GM20431 (cell line): ENCODE results near the gene WDR38.

ENCODE experiments used
- in situ Hi-C: fragments of 300-500 bp; cut with MseI, MboI; formaldehyde crosslinking; loops from one replicate; pipeline ENCODE4 v1.15.0; 2020; ENCODE audit warnings: low sequenced_read_pairs; ENCODE audit not compliant: unreplicated experiment

WDR38 gene

DNA sequence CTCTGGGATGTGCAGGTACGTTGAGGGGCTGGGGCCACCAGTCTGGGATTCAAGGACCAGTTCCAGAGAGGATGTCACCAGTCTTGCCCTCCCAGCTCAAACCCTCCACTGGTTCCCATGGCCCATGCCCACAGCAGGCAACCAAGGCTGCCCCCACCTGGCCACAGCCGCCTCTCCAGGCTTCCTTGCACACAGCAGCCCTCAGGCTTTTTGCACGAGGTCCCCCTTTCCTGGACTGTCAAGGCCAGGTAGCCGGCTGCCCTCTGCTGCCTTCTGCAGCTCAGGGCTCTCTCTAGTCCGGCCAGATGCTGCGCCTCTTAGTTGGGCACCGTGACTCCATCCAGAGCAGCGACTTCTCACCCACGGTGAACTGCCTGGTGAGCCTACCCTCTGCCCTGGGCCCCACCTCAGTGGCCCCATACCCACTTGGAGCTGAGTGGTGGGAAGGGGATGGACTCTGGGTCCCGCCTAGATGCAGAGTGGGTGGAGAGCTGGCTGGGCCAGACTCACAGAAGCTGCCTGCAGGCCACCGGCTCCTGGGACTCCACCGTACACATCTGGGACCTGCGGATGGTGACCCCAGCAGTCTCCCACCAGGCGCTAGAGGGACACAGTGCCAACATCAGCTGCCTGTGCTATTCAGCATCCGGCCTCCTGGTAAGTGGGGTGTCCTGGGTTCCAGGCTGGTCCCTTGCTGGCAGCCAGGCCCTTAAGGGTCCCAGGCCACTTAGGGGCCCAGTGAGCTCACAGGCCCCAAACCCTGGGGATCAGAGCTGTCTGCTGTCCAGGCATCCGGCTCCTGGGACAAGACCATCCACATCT, 2.9 kb downstream of the WDR38 start:
- in situ Hi-C loops: loop anchor here (5.0 kb wide), 1 partner anchor 84 kb away; the partner anchor contains the start of gene NR6A1

DNA sequence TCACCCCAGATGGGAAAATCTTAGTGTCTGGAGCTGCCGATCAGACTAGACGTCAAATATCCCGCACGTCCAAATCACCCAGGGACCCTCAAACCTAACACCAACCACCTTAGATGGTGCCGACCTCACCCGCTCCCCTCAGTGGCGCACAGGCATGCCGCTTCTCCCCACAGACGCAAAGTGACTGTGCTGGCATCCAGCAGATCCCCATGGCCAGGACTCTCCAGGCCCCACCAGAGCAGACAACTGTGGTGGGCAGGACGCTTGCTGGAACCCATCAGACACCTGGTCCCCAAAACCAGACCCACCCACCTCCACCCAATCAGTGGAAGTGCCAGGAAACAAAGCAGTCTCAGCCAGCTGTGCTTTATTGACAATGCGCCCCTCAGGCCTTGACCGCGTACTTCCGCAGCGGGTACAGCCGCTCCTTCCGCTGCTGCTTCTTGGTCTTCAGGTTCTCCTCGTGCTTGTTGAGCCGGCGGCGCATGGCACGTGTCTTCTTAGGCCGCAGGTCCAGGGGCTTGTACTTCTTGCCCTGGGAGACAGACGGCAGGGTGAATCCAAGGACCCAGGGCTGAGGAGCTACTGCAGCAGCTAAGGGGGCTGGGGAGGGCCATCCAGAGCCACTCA, 4.4 kb downstream of the WDR38 start:
- in situ Hi-C loops: loop anchor here (5.0 kb wide), 1 partner anchor 85 kb away; the partner anchor contains the start of gene NR6A1

DNA sequence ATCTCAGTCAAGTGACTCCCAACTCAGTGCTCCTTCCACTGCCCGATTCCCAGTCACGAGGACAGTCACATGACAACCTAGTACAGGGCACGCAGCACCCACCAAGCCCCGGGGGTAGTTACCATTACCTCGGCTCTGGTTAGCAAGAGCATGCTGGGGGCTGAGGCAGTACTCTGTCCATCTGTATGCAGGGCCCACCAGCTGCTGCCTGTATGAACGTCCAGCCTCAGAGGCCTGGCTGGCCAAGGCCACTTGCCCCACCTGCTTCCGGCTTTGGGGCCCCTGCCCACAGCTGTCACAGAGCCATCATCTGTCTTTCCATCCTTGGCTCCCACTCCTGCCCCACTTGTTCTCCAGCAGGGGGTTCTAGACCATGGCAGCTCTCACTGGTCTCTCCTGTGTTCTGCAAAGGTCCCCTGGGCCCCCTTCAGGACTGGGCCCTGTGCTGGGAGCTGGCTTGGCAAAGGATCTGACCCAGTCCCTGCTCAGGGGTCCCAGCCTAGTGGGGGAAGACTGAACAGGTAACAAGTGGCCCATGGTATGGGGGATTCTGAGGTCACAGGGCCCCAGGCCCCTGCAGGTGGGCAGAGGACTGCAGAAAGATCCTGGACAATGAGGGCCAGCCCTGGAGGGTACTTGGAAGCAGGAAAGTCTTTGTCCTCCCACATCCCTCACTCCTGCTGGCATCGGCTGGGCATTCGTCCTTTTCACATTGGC, 5.2 kb downstream of the WDR38 start:
- in situ Hi-C loops: loop anchor here (5.0 kb wide), 1 partner anchor 86 kb away; the partner anchor contains the start of gene NR6A1

DNA sequence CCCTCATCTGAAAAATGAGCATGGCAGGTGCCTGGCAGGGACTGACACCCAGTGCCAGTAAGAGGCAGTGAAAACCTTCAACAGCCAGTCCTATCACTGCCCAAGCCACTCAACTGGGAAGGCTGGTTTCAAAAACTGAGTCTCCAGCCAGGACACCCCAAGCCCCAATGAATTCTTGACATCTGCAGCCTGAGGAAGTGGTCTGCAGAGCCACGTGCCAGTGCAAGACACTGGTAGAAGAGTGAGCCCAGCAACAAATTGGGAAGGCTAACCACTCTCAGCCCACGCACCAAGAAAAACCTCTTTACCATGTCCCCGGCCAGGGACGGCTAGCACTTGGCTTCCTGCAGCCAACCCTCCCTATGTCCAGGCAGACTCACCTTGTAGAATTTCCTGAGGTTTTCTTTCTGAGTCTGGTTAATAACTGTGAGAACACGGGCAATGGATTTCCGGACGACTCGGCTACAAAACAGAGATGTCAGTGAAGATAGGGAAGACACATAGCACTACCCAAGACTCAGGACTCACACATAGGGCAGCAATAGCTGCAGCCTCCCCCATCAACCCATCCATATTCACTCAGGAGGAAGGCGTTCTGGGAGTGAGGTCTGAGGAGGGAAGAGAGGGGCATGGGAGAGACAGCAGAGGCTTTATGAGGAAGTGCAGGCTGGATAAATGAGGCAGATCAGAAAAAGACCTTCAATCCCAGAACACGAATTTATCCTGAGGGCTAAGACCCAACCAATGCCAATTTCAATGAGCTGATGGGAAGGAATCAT, 6.7 kb downstream of the WDR38 start:
- in situ Hi-C loops: loop anchor here (5.0 kb wide), 1 partner anchor 88 kb away; the partner anchor contains the start of gene NR6A1

DNA sequence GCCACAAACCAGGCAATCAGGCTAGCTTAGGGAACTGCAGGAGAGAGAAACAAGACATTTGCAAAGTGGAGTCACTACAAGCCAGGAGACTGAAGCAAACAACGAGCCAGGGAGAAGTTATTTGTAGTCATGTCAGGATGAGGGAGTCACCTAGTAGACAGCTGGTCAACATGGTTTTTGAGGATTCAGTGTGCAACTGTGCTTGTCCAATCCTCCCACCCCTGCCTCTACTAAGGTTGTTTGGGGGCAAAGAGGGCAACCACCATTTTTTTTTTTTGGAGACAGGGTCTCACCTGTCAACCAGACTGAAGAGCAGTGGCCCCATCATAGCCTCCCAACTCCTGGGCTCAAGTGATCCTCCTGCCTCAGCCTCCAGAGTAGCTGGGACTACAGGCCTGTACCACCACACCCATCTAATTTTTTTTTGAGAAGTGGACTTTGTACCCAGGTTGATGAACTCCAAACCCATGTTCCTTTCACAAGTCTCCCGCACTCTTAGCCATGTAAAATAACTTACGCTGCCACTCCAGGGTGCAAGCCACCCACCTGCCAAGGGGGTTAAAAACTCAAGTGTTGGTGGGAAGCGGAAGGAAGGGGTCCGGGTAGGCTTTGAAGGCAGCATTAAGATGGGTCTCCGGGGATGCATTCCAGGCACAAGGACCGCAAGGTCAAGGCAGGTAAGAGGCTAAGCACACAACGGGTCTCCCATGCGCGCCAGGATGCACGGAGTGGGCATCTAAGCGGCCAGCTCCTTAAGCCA, 7.5 kb downstream of the WDR38 start:
- in situ Hi-C loops: no loop called here

DNA sequence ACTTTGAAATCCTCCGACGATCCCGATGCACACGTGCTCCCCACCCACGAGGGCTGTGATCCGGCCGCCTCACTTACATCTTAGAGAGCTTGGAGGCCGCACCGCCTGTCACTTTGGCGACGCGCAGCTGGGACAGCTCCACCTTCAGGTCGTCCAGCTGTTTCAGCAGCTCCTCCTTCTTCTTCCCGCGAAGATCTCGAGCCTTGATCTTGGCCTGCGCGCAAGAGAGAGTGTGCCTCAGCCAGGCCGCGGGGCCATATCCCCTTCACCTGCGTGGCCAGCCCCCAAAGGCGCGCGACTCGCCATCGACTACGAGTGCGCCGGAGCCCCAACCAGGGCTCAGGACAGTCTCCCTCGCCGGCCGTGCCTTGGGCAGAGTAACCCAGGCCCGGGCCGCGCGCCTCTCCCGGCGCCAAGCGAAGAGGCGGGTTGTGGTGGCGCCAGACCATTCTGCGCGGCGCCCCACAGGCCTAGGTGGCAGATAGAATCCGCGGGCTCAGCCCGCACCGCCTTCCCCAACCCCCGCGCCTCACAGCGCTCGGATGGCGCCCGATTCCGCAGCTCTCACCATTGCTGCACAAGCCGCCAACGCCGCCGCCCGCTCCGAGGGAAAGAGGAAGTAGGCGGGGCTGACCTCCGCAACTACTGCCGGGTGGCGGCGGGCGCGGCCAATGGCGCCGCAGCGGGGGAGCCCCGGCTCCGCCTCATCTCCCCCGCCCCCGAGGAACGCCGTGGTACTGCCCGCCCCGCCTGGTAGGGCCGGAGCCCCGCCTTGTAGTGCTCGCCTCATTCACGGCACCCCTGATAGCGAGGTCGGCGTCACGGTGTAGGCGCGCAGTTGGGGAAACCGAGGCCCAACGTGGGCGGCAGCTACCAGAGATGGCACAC, 8.3 kb downstream of the WDR38 start, which contains the start of the genes ARPC5L and RPL35:
ARPC5L (plus strand) TSS at position 789 of the 888 bp plus-strand sequence. CDS start 7,161 bp downstream, outside the sequence.
RPL35 (minus strand) TSS at position 616 of the 888 bp plus-strand sequence; CDS start at position 571, 45 bp downstream.
- in situ Hi-C loops: no loop called here

DNA sequence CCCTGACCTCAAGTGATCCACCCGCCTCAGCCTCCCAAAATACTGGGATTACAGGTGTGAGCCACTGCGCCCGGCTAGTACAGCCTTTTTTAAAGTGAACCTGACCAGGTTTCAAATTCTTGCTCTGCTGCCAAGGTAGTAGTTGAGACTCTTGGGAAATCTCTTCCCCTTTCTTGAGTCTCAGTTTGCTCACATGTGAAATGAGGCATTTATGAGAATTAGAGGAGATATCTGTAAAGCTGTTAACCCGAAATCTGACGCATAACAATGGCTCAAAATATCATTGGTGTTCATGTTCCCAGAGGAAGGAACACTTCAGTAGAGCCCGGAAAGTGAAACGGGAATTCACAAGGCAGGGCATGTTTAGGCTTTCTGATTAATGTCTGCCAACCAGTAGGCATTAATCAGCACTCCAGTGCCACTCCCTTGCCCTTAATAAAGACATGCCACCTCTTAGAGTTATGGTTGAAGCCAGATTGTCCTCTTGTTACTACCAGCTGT, 10.2 kb downstream of the WDR38 start:
- in situ Hi-C loops: no loop called here

DNA sequence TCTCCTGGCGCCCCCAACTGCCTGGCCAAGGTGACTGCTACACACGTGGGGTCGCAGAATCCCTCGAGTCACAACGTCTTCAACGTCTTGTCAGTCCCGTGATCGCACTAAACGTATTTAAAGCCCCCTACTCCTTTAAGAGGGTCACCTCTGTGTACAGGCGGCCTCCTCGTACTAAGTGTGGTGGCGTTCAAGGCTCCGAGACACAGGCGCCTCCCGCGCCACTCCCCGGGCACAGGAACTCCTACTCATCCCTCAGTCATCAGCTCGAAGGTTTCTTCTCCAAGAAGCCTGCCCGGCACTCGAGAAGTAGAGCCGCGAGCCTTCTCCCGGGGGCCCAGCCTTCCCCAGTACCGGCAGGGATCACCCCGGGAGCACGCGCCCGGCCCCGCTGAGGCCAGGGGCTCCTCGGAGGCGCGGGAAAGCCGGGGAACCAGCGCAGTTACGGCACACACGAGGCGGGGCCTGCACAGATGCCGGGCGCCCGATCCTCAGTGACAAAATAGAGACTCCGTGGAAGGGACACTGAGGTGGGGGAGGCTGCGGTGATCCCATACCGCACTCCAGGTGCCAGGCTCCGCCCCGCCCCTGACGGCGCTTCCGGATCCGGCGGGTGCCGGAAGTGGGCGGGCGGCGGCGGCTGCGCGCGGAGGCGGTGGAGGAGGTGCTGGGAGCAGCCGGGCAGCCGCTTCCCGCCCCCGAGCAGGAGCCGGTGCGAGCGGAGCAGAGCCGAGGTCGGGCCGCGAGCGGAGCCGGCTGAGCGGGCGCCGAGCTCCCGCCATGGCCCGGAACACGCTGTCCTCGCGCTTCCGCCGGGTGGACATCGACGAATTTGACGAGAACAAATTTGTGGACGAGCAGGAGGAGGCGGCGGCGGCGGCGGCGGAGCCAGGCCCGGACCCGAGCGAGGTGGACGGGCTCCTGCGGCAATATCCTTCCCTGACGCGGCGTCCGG, 15.5 kb downstream of the WDR38 start:
- in situ Hi-C loops: no loop called here

DNA sequence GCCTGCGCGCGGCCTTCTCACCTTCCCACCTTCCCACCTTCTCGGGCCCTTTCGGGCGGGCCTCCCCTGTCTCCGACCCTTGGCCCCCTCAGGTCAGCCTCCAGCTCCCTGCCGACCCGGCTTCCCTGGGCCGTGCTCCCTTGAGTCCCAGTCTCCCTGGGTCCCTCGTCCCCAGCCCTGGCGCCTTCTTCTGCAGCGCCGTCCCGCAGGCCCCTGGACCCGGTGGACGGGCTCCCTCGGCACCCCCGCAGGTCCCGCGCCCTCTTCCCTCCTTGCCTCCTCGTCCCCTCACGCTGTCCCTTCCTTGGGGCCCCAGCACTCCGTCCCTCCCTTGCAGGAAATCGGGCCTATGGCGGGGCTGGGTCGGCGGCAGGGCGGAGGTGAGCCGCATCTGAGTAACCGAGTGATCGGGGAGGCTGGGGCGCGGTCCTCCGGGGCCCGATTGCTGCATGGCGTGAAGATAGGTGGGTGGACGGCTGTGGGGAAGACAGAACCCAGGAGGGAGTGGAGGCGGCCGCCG, 16.3 kb downstream of the WDR38 start:
- in situ Hi-C loops: no loop called here

DNA sequence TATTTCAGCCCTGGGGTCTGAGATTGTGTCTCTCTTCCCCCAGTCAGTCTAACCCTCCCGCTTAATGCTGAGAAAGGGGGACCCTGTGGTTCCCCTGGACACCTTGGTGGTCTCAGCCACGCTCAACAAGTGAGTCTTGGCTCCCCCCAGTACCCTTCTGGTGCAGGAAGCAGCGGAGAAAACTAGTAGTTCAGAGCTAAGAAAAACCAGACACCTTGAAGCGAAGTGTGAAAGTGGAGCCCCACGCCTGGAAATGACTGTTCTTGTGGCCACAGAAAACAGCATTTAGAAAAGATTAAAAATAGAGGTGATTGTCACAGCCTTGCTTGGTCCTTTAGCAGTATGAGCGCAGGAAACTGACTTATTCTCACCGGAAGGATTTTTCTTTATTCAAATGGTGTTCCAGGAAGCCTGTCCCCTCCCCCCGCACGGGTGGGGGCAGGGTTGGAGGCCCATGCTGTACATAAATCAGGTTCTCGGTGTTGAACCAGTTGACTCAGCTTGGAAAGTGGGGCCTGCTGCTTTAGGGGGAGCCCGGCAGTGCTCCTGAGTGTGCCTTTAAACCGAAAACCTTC, 16.8 kb downstream of the WDR38 start:
- in situ Hi-C loops: no loop called here

DNA sequence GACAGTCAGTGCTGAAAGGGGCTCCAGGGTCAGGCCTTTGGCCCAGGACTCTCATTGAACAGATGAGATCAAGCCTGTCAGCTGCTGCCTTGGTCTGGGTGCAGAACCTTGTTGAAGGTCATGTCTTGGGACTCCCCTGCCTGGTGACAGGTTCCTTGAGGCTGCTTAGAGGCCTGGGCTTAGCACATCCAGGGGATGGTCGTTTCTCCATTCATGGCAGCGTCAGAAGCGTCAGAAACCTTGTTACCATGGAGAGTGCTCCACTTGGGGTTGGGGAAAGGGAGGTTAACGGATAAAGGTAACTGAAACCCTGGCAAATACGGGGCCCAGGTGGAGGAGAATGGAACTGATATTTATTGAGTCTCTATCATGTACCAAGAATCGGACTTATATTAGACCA, 17.5 kb downstream of the WDR38 start:
- in situ Hi-C loops: no loop called here

DNA sequence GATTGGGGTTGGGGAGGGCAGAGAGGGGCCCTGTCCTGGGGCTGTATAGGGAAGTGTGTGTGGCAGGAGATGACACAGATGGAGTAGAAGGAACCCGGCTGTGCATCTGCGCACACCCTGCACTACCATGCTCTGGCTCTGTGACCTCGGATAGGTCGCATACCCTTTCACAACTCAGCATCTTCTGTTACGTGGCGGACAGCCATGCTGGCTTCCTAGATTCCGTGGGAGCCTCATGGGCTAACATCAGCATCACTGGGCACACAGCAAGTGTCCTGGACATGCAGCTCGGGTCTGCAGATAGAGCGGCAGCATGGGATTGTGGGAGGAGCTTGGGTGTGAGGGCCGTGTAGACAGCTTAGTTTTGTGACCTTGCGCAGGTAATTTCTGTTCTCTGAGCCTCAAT, 17.9 kb downstream of the WDR38 start:
- in situ Hi-C loops: no loop called here

DNA sequence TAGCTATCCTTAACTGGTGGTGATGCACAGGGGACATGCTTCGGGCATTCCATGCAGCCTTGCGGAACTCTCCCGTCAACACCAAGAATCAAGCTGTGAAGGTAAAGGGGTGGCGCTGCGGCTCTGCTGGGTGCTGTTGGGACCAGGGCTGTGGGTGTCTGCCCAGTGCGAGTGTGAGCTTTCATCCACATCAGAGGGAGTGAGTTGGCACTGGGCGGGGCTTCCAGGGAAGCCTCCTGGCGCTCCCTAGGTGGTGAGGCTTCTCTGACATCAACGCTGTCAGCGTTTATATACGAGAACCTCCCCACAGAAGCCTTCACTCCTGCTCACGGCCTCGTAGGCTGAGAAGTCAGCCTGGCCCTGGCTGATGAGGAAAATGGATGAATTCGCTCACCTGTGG, 20.4 kb downstream of the WDR38 start:
- in situ Hi-C loops: no loop called here

DNA sequence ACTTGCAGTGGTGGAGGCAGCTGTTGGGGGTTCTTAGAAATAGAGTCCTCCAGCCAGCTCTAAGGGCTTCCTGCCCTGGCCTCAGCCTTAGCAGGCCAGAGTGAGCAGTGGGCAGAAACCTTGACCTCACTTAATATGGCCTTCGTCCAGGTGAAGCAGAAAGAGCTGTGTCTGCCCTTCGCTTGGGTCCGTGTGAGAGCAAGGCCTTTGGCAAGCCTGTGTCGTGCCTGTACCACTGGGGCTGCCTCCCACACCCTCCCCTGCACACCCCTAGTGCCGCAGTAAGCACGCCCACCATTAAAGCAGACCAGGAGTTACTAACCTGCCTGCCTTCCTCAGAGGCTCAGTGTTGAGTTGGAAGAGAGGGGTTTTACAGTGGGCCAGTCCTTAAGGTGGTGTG, 22.2 kb downstream of the WDR38 start:
- in situ Hi-C loops: no loop called here

DNA sequence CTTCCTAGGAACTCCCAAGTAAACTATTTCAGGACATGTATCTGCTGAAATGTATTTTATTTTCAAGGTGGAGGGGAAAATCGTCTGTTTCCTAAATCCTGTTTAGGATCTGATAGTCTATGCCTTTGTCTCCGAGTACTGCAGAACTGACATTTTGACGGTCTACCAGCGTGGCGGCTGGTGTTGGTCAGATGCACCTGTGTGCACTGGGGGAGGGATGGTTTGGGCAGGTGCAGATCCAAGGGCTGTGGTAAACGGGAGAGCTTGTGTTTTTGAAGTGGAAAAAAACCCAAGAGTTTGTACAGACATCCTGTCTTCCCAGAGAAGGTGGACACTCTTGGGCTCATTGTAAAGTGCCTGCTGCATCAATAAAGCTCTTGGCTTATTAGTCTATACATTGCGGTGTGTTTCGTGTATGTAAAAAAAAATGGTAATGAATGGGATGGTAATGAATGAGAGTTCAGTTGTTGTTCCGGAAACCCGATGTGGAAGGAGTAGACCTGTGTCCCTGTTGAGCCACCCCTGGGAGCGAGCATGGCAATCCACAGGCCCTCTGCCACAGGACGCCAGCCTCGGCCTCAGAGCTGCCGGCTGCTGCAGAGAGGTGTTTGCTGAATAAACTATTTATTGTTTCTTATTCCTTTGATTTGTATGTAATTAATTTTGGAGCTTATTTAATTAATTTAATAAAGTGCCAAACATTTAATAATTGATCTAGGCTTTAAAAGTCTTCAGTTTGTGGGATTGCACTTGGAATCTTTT, 23.9 kb downstream of the WDR38 start:
- in situ Hi-C loops: no loop called here

DNA sequence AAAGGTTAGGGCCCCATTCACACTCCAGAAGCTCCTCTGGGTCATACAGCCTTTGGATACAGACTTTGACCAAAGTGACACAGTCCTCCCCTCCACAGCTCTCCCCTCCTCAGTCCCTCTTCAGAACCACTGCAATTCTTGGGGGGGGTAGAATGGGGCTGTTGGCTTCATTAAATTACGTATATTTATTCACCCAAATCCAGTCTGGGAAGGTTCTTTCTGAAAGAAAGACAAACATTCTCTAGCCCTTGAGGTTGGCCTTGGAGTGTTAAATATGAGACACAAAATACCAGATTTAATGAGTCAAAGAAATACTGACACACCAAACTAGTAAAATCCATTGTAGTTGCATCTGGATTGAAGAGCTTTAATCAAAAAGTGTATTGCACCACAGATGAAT, 24.8 kb downstream of the WDR38 start:
- in situ Hi-C loops: no loop called here
